MM.1S (cell line): ENCODE data around the gene RYR2.

ENCODE experiments used
- EZH2 ChIP-seq: fragments of 300-600 bp; sonication (generic); optimal IDR thresholded peaks from 2 replicates; pipeline ENCODE3; 2017; ENCODE audit warnings: low read depth, mild to moderate bottlenecking, antibody characterized with exemption, low read length, mixed read lengths
- TF ChIP-seq, protein P1 (sequence below): fragments of 300-600 bp; sonication (generic); IDR thresholded peaks from 2 replicates; pipeline ENCODE4 v1.5.1; 2016; ENCODE audit warnings: antibody characterized with exemption, low read length, mixed read lengths

DNA sequence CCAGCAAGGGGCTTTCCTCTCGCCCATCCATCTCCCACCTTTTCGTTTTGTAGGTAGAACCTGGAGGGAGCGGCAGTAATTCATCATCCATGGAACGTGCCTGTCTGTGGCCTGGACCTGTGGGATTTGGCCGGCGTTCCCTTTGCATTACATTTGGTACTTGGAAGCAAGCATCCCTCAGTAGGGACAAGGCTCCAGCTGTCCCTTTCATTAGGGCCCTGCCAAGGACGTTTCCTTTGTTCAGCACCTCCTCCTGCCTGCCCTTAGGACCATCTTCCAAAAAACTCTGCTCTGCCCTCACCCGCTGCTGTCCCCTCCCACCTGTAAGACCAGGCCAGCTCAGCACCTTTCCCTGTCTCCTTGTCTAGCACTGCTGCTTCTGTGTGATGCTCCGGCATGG lies 62.1 kb downstream of the RYR2 start:
- TF ChIP-seq, protein P1, sequence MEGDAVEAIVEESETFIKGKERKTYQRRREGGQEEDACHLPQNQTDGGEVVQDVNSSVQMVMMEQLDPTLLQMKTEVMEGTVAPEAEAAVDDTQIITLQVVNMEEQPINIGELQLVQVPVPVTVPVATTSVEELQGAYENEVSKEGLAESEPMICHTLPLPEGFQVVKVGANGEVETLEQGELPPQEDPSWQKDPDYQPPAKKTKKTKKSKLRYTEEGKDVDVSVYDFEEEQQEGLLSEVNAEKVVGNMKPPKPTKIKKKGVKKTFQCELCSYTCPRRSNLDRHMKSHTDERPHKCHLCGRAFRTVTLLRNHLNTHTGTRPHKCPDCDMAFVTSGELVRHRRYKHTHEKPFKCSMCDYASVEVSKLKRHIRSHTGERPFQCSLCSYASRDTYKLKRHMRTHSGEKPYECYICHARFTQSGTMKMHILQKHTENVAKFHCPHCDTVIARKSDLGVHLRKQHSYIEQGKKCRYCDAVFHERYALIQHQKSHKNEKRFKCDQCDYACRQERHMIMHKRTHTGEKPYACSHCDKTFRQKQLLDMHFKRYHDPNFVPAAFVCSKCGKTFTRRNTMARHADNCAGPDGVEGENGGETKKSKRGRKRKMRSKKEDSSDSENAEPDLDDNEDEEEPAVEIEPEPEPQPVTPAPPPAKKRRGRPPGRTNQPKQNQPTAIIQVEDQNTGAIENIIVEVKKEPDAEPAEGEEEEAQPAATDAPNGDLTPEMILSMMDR: no peak
- TF ChIP-seq EZH2: no peak
